H1 (cell line): ENCODE data around the gene NRXN3. TPM values are rescaled to one million over a fixed set of nuclear protein-coding genes. Genes with fewer than 3 reads are reported as not detected.
"Not testable (repeated sequence)": the region's sequence is repeated elsewhere in the genome, so short reads cannot be mapped to it uniquely, and the experiment has no call there.

ENCODE experiments used
- CTCF ChIA-PET: fragments of 300-600 bp; sonication (Branson Sonifier 250); formaldehyde crosslinking; loops from one replicate; lab custom pipeline; 2021; ENCODE audit not compliant: partially characterized antibody; lab: Charles Lee
- POLR2A ChIA-PET: fragments of 300-600 bp; sonication (Branson Sonifier 250); formaldehyde crosslinking; loops from one replicate; lab custom pipeline; 2021; ENCODE audit warnings: inconsistent platforms; ENCODE audit not compliant: partially characterized antibody; lab: Charles Lee
- DNase-seq, 2 experiments: peaks; one replicate each; pipeline versions ENCODE4 v3.0.0 to v3.0.0-alpha.2; 2010 to 2022; ENCODE audit warnings: low spot score in 2 of 2, low read depth in 1 of 2, mixed read lengths in 1 of 2
- FAIRE-seq: peaks from 2 replicates; lab custom pipeline; 2011; peaks lifted over from hg19 to GRCh38; lab: Jason Lieb, UNC
- H2AFZ ChIP-seq: 2 replicates; pipeline ENCODE4 v1.8.1; 2012; ENCODE audit warnings: low read length, inconsistent platforms
- H2AK5ac ChIP-seq: 2 replicates; pipeline ENCODE4 v1.6.1; 2013; ENCODE audit warnings: low read depth, low read length
- H2BK120ac ChIP-seq: replicated peaks from 2 replicates; pipeline ENCODE3; 2013; ENCODE audit warnings: low read depth, low read length, inconsistent platforms
- H2BK12ac ChIP-seq: 2 replicates; pipeline ENCODE4 v1.6.1; 2013; ENCODE audit warnings: low read depth, low read length
- H2BK15ac ChIP-seq: 2 replicates; pipeline ENCODE4 v1.6.1; 2013; ENCODE audit warnings: low read length
- H2BK20ac ChIP-seq: 2 replicates; pipeline ENCODE4 v1.6.1; 2013; ENCODE audit warnings: low read length
- H2BK5ac ChIP-seq: 2 replicates; pipeline ENCODE4 v1.6.1; 2013; ENCODE audit warnings: low read depth, low read length
- H3K14ac ChIP-seq: 2 replicates; pipeline ENCODE4 v1.6.1; 2013; ENCODE audit warnings: inconsistent platforms; ENCODE audit not compliant: insufficient read length
- H3K18ac ChIP-seq: 2 replicates; pipeline ENCODE4 v1.6.1; 2013; ENCODE audit warnings: low read length; ENCODE audit errors: extremely low read depth
- H3K23ac ChIP-seq: 2 replicates; pipeline ENCODE4 v1.6.1; 2013; ENCODE audit warnings: inconsistent platforms; ENCODE audit not compliant: insufficient read length
- H3K23me2 ChIP-seq: 2 replicates; pipeline ENCODE4 v1.6.1; 2013; ENCODE audit warnings: low read depth, low read length
- H3K27ac ChIP-seq: 2 replicates; pipeline ENCODE4 v1.6.1; 2011; ENCODE audit warnings: low read depth, low read length, inconsistent platforms
- H3K27me3 ChIP-seq, 4 experiments: replicated peaks in 1 of 4; 1 replicate in 1 of 4; 2 replicates in 3 of 4; pipeline versions ENCODE4 v1.6.1 to v1.8.1; 2011 to 2013; ENCODE audit warnings: low read length in 3 of 4, mild to moderate bottlenecking in 3 of 4, inconsistent platforms in 2 of 4, mixed read lengths in 2 of 4, moderate library complexity in 1 of 4; ENCODE audit not compliant: control insufficient read depth in 3 of 4, insufficient read depth in 3 of 4; ENCODE audit errors: extremely low read depth in 1 of 4
- H3K36me3 ChIP-seq, 4 experiments: 2 replicates each; pipeline versions ENCODE4 v1.6.1 to v1.8.1; 2011 to 2013; ENCODE audit warnings: mild to moderate bottlenecking in 4 of 4, low read length in 3 of 4, moderate library complexity in 2 of 4, control low read depth in 1 of 4, inconsistent platforms in 1 of 4; ENCODE audit not compliant: insufficient read depth in 4 of 4, control insufficient read depth in 2 of 4
- H3K4ac ChIP-seq: replicated peaks from 2 replicates; pipeline ENCODE3; 2013; ENCODE audit warnings: low read length, low read depth, mixed read lengths, inconsistent platforms; ENCODE audit not compliant: insufficient read length
- H3K4me1 ChIP-seq, 4 experiments: replicated peaks in 1 of 4; 1 replicate in 1 of 4; 2 replicates in 3 of 4; pipeline versions ENCODE4 v1.6.1 to v1.8.1; 2011 to 2013; ENCODE audit warnings: low read length in 3 of 4, inconsistent platforms in 2 of 4, mixed read lengths in 1 of 4; ENCODE audit not compliant: insufficient read depth in 4 of 4, control insufficient read depth in 3 of 4
- H3K4me2 ChIP-seq, 2 experiments: 2 replicates each; pipeline versions ENCODE4 v1.6.1 to v1.8.1; 2011 to 2013; ENCODE audit warnings: low read depth in 2 of 2, low read length in 2 of 2, control low read depth in 1 of 2, inconsistent platforms in 1 of 2, mild to moderate bottlenecking in 1 of 2; ENCODE audit not compliant: insufficient read depth in 1 of 2
- H3K4me3 ChIP-seq, 4 experiments: fragments of 200-600, 300-600 bp in 1 of 4; sonication (generic), shearing (Covaris generic), sonication (Bioruptor Twin) in 1 of 4; 2 replicates each; pipeline versions ENCODE4 v1.5.1 to v1.8.1; 2011 to 2016; ENCODE audit warnings: low read length in 4 of 4, low read depth in 3 of 4, control low read depth in 2 of 4, inconsistent platforms in 2 of 4, mild to moderate bottlenecking in 2 of 4, mixed read lengths in 1 of 4, moderate library complexity in 1 of 4; ENCODE audit not compliant: insufficient read depth in 2 of 4; ENCODE audit errors: extremely low read depth in 1 of 4
- H3K56ac ChIP-seq: replicated peaks from 2 replicates; pipeline ENCODE3; 2013; ENCODE audit warnings: low read depth, mild to moderate bottlenecking, mixed read lengths, low read length, inconsistent platforms; ENCODE audit not compliant: insufficient read length
- H3K79me1 ChIP-seq: 2 replicates; pipeline ENCODE4 v1.6.1; 2013; ENCODE audit warnings: low read depth, low read length, control low read depth
- H3K79me2 ChIP-seq, 2 experiments: 2 replicates each; pipeline versions ENCODE4 v1.6.1 to v1.8.1; 2012 to 2013; ENCODE audit warnings: low read length in 2 of 2, mild to moderate bottlenecking in 2 of 2, inconsistent platforms in 1 of 2; ENCODE audit not compliant: insufficient read depth in 2 of 2, control insufficient read depth in 1 of 2
- H3K9ac ChIP-seq, 4 experiments: replicated peaks in 1 of 4; 1 replicate in 1 of 4; 2 replicates in 3 of 4; pipeline versions ENCODE4 v1.6.1 to v1.8.1; 2011 to 2013; ENCODE audit warnings: low read depth in 3 of 4, low read length in 3 of 4, control low read depth in 2 of 4, mild to moderate bottlenecking in 2 of 4, moderate library complexity in 2 of 4, inconsistent platforms in 1 of 4; ENCODE audit errors: extremely low read depth in 1 of 4
- H3K9me3 ChIP-seq, 2 experiments: 2 replicates each; pipeline versions ENCODE4 v1.6.1 to v1.8.1; 2012 to 2013; ENCODE audit warnings: mild to moderate bottlenecking in 2 of 2, moderate library complexity in 2 of 2, control low read depth in 1 of 2, inconsistent platforms in 1 of 2, low read depth in 1 of 2, low read length in 1 of 2, mixed read lengths in 1 of 2; ENCODE audit not compliant: insufficient read depth in 2 of 2
- H4K20me1 ChIP-seq, 2 experiments: replicated peaks in 1 of 2; 2 replicates each; pipeline versions ENCODE3 to v1.8.1; 2011 to 2013; ENCODE audit warnings: inconsistent platforms in 2 of 2, low read length in 2 of 2, mild to moderate bottlenecking in 1 of 2; ENCODE audit not compliant: insufficient read depth in 2 of 2, control insufficient read depth in 1 of 2
- H4K5ac ChIP-seq: 2 replicates; pipeline ENCODE4 v1.6.1; 2013; ENCODE audit warnings: low read length, low read depth, mixed read lengths, inconsistent platforms; ENCODE audit not compliant: insufficient read length
- H4K8ac ChIP-seq: 2 replicates; pipeline ENCODE4 v1.8.0; 2013; ENCODE audit warnings: mild to moderate bottlenecking, moderate library complexity, low read length, inconsistent platforms; ENCODE audit not compliant: insufficient read depth; ENCODE audit errors: extremely low read depth
- H4K91ac ChIP-seq: replicated peaks from 2 replicates; pipeline ENCODE3; 2013; ENCODE audit warnings: low read length, mixed read lengths, inconsistent platforms; ENCODE audit not compliant: insufficient read length
- WGBS, 2 experiments: shearing (Covaris generic) in 1 of 2; methylation state at CpG; one replicate each; pipeline versions ENCODE4 v1.1.6 to v1.1.7; 2013 to 2015; ENCODE audit warnings: low lambda C conversion rate in 2 of 2, mixed read lengths in 2 of 2, inconsistent platforms in 1 of 2, low coverage in 1 of 2, missing lambda C conversion rate in 1 of 2; ENCODE audit not compliant: insufficient replicate concordance in 2 of 2, insufficient coverage in 1 of 2, insufficient read length in 1 of 2; ENCODE audit errors: extremely low coverage in 1 of 2, missing lambda C conversion rate in 1 of 2; 5-methylcytosine and 5-hydroxymethylcytosine counted together
- polyA plus RNA-seq, 7 experiments: library from polyadenylated mRNA; depleted of rRNA in 3 of 7; stranded (reverse) in 5 of 7; unstranded in 2 of 7; fragments of >200 nt in 5 of 7; fragments of 200-250 nt in 2 of 7; gene quantifications; 1 replicate in 5 of 7; 2 replicates in 1 of 7; 4 replicates in 1 of 7; pipeline versions ENCODE4 v1.2.1 to v1.2.3, GENCODE V29; 2011 to 2013; ENCODE audit warnings: missing spikeins in 2 of 7, mixed read lengths in 2 of 7
- total RNA-seq: library from RNA; stranded (reverse); fragmentation: NEBNext Ultra II Directional; extraction: Animal tissue kit (Norgen Biotek cat#: 25700); gene quantifications from 2 replicates; pipeline ENCODE4 v1.2.1, GENCODE V29; 2021

Gene NRXN3
- total and polyA plus RNA-seq, 2 of the 8 experiments (the other 6 are each of a cell fraction or from before 2014, with no cell fraction given): 2.6 to 4.1 TPM

DNA sequence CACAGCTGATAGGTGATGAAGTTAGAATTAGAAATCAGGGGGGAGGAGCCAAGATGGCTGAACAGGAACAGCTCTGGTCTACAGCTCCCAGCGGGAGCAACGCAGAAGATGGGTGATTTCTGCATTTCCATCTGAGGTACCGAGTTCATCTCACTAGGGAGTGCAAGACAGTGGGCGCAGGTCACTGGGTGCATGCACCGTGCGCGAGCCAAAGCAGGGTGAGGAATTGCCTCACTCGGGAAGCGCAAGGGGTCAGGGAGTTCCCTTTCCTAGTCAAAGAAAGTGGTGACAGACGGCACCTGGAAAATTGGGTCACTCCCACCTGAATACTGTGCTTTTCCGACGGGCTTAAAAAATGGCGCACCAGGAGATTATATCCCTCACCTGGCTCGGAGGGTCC lies 1597.5 kb downstream of the NRXN3 start:
- H3K4me3 ChIP-seq, H3K23me2 ChIP-seq, H3K9ac ChIP-seq, H3K4me1 ChIP-seq, H3K56ac ChIP-seq, CTCF ChIA-PET, H3K79me1 ChIP-seq, H3K4me2 ChIP-seq, H2AFZ ChIP-seq, H2AK5ac ChIP-seq, H2BK12ac ChIP-seq, H2BK120ac ChIP-seq, H4K5ac ChIP-seq, H3K4ac ChIP-seq, H3K27ac ChIP-seq, H2BK20ac ChIP-seq, H3K79me2 ChIP-seq, H3K27me3 ChIP-seq, H4K91ac ChIP-seq, H3K23ac ChIP-seq, H3K36me3 ChIP-seq, POLR2A ChIA-PET, FAIRE-seq, H2BK15ac ChIP-seq, H2BK5ac ChIP-seq, DNase-seq, H4K8ac ChIP-seq, H3K14ac ChIP-seq, H4K20me1 ChIP-seq, H3K18ac ChIP-seq: not testable (repeated sequence)
- peaks cover 9 to 12% of the 10 kb centered on the region in 2 experiments for H3K9me3 ChIP-seq
- 98% methylated on average over 8 of the region's 14 CpGs; no CpG with 5 or more reads in 1 of the 2 experiments for WGBS, 2 experiments
